HG02970 (cell line): ENCODE results near the gene SGO1.

Experiments used
- ATAC-seq: cut with Tn5 transposase; IDR thresholded peaks from one replicate; pipeline ENCODE4 v1.9.1; 2021; ENCODE audit warnings: mild to moderate bottlenecking, moderate library complexity, moderate number of reproducible peaks; ENCODE audit not compliant: unreplicated experiment, low FRiP score

The SGO1 gene

GRCh38 chr3:20160230-20160629, 25.8 kb downstream of the SGO1 start:
- ATAC-seq, result no peak

- ATAC-seq, result no peak
These were observed 31.1 kb downstream of the SGO1 start for GRCh38 chr3:20154928-20155327.

GRCh38 chr3:20154078-20154477, 31.9 kb downstream of the SGO1 start:
- ATAC-seq, result no peak

GRCh38 chr3:20148466-20148865, 37.5 kb downstream of the SGO1 start:
- no peak for ATAC-seq

GRCh38 chr3:20147361-20147760, 38.6 kb downstream of the SGO1 start:
- no peak for ATAC-seq

- ATAC-seq, result no peak
These were observed 39.7 kb downstream of the SGO1 start for GRCh38 chr3:20146301-20146700.

- no peak for ATAC-seq
These were observed 40.1 kb downstream of the SGO1 start for GRCh38 chr3:20145874-20146273.

GRCh38 chr3:20143519-20143918, 42.5 kb downstream of the SGO1 start:
- ATAC-seq, result no peak

- ATAC-seq, result no peak
These were observed 43.5 kb downstream of the SGO1 start for GRCh38 chr3:20142517-20142916.

GRCh38 chr3:20141851-20142250, 44.2 kb downstream of the SGO1 start:
- ATAC-seq, result no peak

- ATAC-seq, result no peak
These were observed 44.7 kb downstream of the SGO1 start for GRCh38 chr3:20141316-20141715.

- no peak for ATAC-seq
These were observed 45.1 kb downstream of the SGO1 start for GRCh38 chr3:20140881-20141280.

GRCh38 chr3:20137647-20138046, 48.4 kb downstream of the SGO1 start:
- ATAC-seq, result no peak

- no peak for ATAC-seq
These were observed 49.8 kb downstream of the SGO1 start for GRCh38 chr3:20136231-20136630.

GRCh38 chr3:20130106-20130505, 55.9 kb downstream of the SGO1 start:
- ATAC-seq, result no peak

GRCh38 chr3:20128358-20128757, 57.6 kb downstream of the SGO1 start:
- ATAC-seq, result no peak

GRCh38 chr3:20125897-20126296, 60.1 kb downstream of the SGO1 start:
- ATAC-seq, result peak; percentile 100

GRCh38 chr3:20125289-20125688, 60.7 kb downstream of the SGO1 start:
- no peak for ATAC-seq

- no peak for ATAC-seq
These were observed 62.8 kb downstream of the SGO1 start for GRCh38 chr3:20123131-20123652.

- no peak for ATAC-seq
These were observed 64.9 kb downstream of the SGO1 start for GRCh38 chr3:20121088-20121487.
